ENCODE data around the gene FRMPD1.

The FRMPD1 gene

DNA sequence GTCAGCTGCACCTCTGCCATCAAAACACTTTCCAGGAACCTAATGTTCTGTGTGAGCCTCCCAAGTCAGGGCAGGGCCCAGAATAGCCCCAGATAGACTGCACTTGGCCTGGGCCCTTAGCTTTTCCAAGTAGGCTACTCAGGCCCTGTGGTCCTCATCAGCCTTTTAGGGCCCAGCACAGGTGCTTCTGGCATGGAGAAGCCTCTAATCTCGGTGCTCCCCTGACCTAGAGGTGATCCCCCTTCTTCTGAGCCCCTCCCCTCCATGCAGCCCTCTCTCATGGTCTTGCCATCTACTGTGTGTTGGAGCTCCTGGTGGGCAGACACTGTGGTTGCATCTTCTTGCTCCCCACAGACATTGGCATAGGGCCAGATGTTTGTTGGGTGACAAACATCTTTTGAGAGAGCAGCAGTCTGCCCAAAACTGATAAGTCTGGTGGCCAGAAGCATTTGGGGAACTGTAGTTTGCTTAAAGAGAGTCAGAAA lies 28.1 kb downstream of the FRMPD1 start:
- DNase-seq (ENCODE audit: low spot score), result no peak
- TF ChIP-seq, protein P1, sequence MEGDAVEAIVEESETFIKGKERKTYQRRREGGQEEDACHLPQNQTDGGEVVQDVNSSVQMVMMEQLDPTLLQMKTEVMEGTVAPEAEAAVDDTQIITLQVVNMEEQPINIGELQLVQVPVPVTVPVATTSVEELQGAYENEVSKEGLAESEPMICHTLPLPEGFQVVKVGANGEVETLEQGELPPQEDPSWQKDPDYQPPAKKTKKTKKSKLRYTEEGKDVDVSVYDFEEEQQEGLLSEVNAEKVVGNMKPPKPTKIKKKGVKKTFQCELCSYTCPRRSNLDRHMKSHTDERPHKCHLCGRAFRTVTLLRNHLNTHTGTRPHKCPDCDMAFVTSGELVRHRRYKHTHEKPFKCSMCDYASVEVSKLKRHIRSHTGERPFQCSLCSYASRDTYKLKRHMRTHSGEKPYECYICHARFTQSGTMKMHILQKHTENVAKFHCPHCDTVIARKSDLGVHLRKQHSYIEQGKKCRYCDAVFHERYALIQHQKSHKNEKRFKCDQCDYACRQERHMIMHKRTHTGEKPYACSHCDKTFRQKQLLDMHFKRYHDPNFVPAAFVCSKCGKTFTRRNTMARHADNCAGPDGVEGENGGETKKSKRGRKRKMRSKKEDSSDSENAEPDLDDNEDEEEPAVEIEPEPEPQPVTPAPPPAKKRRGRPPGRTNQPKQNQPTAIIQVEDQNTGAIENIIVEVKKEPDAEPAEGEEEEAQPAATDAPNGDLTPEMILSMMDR (IDR thresholded peaks at IDR 0.05; ENCODE audit: extremely low read depth, missing control alignments), result no peak

DNA sequence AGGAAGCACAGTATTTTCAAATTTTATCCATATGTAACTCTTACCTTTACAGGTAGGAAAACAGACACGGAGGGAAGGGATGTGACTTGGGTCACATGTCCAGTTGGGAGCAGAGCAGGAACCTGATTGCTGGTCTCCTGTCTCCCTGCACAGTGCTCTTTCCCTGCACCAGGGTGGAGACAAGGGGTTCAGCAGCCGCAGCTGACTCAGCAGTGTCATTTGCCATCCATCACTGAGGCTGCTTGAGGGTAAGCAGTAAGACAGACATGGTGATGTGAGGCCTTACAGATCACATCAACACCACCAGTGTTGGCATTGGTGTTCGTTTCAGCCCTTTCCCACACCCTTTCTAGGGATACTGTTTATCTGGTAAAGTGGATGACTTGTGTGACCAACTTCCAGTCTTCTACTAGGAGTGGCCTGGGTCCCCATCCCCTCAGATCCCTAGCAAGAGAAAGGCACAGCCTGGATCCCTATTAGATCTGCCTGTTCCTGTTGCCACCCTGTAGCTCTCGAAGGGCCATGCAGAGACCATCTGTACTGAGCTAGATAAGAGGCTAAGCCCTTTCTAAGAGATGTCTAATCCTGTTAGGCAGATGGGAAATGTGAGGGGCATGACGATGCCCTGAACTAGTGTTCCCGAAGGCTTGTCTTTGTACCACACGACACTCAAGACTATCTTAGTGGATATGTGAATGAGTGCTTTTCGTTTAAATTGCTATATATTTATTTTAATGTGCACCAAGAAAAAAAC lies 29.1 kb downstream of the FRMPD1 start:
- TF ChIP-seq, protein P1 (IDR thresholded peaks at IDR 0.05; ENCODE audit: extremely low read depth, missing control alignments), result no peak
- DNase-seq (ENCODE audit: low spot score), result no peak

DNA sequence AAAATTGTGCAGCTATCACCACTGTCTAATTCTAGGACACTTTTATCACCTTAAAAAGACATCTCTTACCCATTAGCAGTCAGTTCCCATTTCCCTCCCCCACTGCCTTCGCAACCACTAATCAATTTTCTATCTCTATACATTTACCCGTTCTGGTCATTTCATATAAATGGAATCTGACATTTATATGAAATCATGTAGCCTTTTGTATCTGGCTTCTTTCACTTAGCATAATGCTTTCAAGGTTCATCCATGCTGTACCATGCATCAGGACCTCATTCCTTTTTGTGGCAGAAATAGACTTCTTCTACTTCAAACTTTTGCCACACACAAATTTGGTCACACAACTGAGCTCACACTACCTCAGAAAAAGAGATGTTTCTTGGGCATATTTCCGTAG lies 32.2 kb downstream of the FRMPD1 start:
- no peak for DNase-seq (ENCODE audit: low spot score)
- TF ChIP-seq, protein P1 (IDR thresholded peaks at IDR 0.05; ENCODE audit: extremely low read depth, missing control alignments), result no peak

DNA sequence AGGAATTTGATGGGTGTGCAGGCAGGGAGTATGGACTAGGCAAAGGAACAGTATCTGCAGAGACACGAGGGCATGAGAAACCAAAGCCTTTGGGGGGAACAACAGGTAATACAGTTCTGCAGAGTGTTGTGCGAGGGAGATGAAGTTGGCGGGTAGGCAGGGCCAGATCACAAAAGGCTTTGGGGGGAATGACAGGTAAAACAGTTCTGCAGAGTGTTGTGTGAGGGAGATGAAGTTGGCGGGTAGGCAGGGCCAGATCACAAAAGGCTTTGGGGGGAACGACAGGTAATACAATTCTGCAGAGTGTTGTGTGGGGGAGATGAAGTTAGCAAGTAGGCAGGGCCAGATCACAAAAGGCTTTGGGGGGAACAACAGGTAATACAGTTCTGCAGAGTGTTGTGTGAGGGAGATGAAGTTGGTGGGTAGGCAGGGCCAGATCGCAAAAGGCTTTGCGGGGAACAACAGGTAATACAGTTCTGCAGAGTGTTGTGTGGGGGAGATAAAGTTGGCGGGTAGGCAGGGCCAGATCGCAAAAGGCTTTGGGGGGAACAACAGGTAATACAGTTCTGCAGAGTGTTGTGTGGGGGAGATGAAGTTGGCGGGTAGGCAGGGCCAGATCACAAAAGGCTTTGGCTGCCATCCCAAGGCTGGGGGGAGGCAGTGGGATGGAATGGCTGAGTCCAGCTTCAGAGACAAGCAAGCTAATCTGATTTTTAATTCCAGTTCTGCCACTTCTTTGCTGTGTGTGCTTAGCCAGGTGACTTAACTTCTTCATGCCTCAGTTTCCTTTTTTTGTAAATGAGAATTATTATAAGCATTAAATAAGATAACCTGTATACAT lies 33.0 kb downstream of the FRMPD1 start:
- TF ChIP-seq, protein P1 (IDR thresholded peaks at IDR 0.05; ENCODE audit: extremely low read depth, missing control alignments), result no peak
- no peak for DNase-seq (ENCODE audit: low spot score)

DNA sequence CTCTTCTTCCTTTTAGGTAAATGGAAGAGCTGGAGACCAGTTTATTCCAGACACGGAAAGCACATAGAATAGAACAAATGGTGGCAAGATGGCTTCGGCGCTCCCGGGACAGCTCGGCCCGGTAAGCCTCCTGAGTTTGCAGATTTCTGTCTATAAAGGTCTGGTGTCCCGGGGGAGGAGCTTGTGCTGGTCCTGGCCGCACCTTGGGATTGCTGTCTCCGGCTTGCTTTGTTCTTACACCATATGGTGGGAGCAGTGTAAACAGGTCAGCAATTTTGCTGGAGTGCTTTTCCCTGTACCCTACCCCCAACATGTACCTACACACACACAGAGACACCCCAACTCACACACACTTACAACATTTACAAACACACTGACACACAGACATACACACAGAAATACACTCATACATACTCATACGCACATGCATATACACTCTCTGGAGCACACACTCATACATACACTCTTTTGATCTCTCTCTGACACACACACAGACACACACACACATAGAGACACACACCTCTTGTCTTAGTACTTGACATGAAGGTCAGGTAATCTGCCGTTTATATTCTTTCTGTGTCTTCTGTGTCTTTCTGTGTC lies 42.0 kb downstream of the FRMPD1 start:
- TF ChIP-seq, protein P1 (IDR thresholded peaks at IDR 0.05; ENCODE audit: extremely low read depth, missing control alignments), result no peak
- no peak for DNase-seq (ENCODE audit: low spot score)

DNA sequence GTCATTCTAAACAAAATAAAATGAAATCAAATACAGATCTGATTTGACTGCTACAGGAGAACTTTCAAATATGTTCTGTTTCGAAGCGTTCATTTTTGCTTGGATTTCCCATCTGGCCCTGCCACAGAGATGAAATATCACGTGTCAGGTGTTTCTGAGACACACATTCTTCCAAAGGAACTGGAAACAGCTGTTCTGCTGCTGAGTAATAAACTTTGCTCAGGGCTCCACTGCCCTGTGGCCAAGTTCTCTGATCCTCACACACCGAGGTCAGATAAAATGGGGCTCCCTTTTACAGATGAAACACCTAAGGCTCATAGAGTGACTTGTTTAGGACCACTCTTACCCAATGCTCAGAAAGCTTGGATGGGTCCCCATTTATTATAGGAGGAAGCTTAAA lies 42.5 kb downstream of the FRMPD1 start:
- TF ChIP-seq, protein P1 (IDR thresholded peaks at IDR 0.05; ENCODE audit: extremely low read depth, missing control alignments), result no peak
- no peak for DNase-seq (ENCODE audit: low spot score)

DNA sequence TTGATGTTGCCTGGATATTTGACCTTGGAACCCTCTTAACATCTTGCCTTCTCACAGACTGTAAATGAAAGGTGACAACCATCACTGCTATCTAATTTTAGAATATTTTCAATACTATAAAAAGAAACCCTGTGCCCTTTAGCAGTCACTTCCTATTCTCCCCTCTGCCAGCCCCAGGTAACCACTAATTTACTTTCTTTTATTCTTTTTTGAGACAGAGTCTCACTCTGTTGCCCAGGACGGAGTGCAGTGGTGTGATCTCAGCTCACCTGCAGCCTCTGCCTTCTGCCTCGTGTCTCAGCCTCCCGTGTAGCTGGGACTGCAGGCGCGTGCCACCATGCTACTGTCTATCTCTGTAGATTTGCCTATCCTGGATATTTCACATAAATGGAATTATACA lies 43.6 kb downstream of the FRMPD1 start:
- TF ChIP-seq, protein P1 (IDR thresholded peaks at IDR 0.05; ENCODE audit: extremely low read depth, missing control alignments), result no peak
- no peak for DNase-seq (ENCODE audit: low spot score)

Measured in GM20000 (cell line).